ENCODE data around the gene TRIM50.

GRCh38 chr7:73341877-73342276 lies 14.0 kb upstream of the TRIM50 start:
- TF ChIP-seq POLR2A (IDR thresholded peaks at IDR 0.05) (no peak), POLR2AphosphoS5 (IDR thresholded peaks at IDR 0.05) (no peak)
- TF ChIP-seq, protein P1, sequence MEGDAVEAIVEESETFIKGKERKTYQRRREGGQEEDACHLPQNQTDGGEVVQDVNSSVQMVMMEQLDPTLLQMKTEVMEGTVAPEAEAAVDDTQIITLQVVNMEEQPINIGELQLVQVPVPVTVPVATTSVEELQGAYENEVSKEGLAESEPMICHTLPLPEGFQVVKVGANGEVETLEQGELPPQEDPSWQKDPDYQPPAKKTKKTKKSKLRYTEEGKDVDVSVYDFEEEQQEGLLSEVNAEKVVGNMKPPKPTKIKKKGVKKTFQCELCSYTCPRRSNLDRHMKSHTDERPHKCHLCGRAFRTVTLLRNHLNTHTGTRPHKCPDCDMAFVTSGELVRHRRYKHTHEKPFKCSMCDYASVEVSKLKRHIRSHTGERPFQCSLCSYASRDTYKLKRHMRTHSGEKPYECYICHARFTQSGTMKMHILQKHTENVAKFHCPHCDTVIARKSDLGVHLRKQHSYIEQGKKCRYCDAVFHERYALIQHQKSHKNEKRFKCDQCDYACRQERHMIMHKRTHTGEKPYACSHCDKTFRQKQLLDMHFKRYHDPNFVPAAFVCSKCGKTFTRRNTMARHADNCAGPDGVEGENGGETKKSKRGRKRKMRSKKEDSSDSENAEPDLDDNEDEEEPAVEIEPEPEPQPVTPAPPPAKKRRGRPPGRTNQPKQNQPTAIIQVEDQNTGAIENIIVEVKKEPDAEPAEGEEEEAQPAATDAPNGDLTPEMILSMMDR (IDR thresholded peaks at IDR 0.05), result no peak
